Measurements from ENCODE around the gene FBXW9.
A peak's percentile ranks its signal among the peaks of the same experiment; 100 is the strongest.
"Not testable (repeated sequence)": the region's sequence is repeated elsewhere in the genome, so short reads cannot be mapped to it uniquely, and the experiment has no call there.

The FBXW9 gene

GRCh38 chr19:12715102-12715501 is 18.7 kb upstream of the FBXW9 start:
- DNase-seq (ENCODE audit: low spot score), result no peak

DNA sequence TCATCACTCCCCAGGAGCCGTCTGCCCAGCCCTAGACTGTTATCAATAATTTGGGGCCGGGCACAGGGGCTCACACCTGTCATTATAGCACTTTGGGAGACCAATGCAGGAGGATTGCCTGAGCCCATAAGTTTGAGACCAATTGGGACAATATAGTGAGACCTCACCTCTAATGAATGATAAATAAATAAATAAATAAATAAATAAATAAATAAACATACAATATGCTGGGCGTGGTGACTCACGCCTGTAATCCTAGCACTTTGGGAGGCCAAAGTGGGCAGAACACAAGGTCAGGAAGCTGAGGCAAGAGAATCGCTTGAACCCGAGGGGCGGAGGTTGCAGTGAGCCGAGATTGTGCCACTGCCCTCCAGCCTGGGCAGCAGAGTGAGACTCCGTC is 16.9 kb upstream of the FBXW9 start:
- DNase-seq (ENCODE audit: low spot score), result not testable (repeated sequence)

GRCh38 chr19:12712077-12712476 is 15.6 kb upstream of the FBXW9 start:
- DNase-seq (ENCODE audit: low spot score), result not testable (repeated sequence)

GRCh38 chr19:12711187-12711586 is 14.8 kb upstream of the FBXW9 start:
- DNase-seq (ENCODE audit: low spot score), result no peak

DNA sequence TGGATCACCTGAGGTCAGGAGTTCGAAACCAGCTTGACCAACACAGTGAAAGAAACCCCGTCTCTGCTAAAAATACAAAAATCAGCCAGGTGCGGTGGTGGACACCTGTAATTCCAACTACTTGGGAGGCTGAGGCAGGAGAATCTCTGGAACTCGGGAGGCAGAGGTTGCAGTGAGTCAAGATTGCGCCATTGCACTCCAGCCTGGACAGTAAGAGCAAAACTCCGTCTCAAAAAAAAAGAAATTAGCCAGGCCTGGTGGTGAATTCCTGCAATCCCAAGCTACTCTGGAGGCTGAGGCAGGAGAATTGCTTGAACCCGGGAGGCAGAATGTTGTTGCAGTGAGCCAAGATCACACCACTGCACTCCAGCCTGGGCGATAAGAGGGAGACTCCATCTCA is 12.2 kb upstream of the FBXW9 start:
- no peak for DNase-seq (ENCODE audit: low spot score)

- no peak for DNase-seq (ENCODE audit: low spot score)
Measured at GRCh38 chr19:12706332-12706718, 9.9 kb upstream of the FBXW9 start.

- DNase-seq (ENCODE audit: low spot score), result no peak
Measured at GRCh38 chr19:12705654-12706331, 9.4 kb upstream of the FBXW9 start.

DNA sequence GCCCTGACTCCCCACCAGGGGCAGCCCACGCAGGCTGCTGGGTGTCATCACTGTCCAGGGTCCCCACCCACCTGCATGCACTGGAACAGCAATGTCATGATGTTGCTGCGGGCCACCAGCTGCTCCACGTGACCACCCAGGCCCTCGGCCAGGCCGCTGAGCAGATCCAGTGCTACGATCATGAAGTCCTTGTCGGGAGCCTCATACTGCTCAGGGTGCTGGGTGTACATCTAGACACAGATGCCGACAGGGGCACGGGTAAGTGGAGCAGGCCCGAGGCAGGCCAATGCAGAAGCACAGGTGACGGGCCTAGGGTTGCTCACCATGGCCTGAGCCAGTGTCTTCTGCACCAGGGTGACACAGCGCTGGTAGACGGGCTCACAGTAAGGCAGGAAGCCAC is 8.7 kb upstream of the FBXW9 start:
- no peak for DNase-seq (ENCODE audit: low spot score)

GRCh38 chr19:12703046-12703445 is 6.6 kb upstream of the FBXW9 start:
- peak; percentile 73 for DNase-seq (ENCODE audit: low spot score)

DNA sequence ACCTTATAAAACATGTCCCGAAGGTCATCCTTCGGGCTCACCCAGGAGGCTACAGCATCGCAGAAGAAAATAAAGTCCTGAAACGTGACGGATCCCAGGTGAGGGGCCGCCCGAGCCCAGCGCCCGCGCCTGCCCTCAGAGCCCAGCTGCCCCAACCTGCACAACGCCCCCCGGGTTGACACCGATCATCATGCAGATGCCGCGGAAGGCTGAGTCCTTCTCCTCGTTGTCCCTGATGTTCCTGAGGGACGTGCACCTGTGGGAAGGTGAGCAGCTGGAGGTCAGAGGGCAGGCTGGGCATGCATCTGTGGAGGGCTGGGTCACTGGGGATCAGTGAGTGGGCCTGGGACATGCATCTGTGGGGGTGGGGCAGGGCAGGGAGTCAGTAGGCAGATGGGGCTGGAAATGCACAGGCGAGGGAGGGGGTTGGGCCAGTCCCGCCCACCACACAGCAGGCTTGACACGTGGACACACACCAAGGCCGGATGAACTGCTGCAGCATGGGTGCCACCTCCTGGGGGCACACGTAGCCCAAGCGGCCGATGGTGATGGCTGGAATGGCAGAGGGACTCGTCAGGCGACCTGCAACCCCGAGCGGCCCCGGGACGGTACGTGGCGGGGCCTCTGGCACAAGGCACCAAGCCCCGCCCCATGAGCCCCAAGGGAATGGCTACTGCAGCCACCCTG is 5.3 kb upstream of the FBXW9 start:
- DNase-seq (ENCODE audit: low spot score), result no peak

- no peak for DNase-seq (ENCODE audit: low spot score)
Measured at GRCh38 chr19:12698138-12698537, 1.7 kb upstream of the FBXW9 start.

DNA sequence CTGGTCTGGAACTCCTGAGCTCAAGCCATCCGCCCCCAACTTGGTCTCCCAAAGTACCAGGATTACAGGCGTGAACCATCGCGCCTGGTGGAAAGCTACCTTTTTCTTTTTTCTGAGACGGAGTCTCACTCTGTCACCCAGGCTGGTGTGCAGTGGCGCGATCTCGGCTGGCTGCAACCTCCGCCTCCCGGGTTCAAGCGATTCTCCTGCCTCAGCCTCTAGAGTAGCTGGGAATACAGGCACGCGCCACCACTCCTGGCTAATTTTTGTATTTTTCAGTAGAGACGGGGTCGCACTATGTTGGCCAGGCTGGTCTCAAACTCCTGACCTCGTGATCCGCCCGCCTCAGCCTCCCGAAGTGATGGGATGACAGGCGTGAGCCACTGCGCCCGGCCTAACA is 994 bp upstream of the FBXW9 start:
- not testable (repeated sequence) for DNase-seq (ENCODE audit: low spot score)

DNA sequence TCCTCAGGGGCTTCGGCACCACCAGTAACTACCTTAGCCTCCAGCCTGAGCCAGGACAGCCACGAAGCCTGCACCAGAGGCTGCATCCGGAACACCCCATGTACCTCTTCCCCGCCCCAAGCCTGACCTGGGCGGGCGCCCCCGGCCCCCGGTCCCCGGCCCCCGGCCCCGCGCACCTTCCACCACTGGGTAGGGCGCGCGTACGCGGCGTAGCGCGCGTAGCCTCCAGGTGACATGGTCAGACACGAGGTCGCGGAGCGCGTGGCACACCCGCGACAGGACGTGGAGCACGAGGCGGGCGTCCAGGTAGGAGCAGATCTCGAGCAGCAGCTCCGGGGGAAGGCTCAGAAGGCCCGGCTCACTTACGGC is 450 bp downstream of the FBXW9 start:
- no peak for DNase-seq (ENCODE audit: low spot score)

GRCh38 chr19:12695514-12695913 is 917 bp downstream of the FBXW9 start:
- no peak for DNase-seq (ENCODE audit: low spot score)

GRCh38 chr19:12695096-12695495 is 1.3 kb downstream of the FBXW9 start:
- DNase-seq (ENCODE audit: low spot score), result no peak

- no peak for DNase-seq (ENCODE audit: low spot score)
Measured at GRCh38 chr19:12694641-12695040, 1.8 kb downstream of the FBXW9 start.

DNA sequence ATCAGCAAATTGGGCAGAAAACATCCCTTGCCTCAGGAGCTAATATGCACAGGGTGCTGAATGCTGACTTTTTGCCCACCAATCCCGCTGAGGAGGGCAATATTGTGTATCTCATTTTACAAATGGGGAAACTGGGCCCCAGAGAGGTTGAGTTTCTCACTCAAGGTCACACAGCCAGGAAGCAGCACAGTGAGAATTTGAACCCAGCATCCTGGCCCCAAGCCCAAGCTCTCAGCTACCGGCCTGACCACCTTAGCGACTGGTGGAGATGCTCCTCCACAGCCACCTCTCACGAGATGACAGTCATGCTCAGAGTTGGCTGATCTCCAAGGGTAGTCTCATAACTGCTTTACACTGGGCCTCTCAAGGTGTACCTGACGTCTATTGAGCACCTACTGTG is 3.5 kb downstream of the FBXW9 start:
- DNase-seq (ENCODE audit: low spot score), result no peak

- no peak for DNase-seq (ENCODE audit: low spot score)
Measured at GRCh38 chr19:12689581-12690216, 6.7 kb downstream of the FBXW9 start.

DNA sequence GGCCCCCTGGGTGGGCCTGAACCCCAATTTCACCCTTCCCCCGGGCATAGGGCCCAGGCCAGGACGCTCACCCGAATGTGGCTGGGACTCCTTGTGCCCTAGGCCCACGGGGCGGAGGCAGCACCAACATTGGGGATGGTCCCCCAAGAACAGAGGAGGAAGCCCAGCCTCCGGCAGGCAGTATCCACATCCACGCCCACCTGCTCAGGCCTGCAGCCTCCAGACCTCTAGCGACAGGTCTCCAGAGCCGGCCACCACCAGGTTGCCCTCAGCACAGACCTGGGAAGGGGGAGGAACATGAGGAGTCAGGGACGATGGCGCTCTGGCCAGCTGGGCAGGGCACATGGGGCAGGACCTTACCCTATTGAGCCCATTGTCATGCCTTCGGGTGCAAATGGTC is 7.4 kb downstream of the FBXW9 start:
- no peak for DNase-seq (ENCODE audit: low spot score)

DNA sequence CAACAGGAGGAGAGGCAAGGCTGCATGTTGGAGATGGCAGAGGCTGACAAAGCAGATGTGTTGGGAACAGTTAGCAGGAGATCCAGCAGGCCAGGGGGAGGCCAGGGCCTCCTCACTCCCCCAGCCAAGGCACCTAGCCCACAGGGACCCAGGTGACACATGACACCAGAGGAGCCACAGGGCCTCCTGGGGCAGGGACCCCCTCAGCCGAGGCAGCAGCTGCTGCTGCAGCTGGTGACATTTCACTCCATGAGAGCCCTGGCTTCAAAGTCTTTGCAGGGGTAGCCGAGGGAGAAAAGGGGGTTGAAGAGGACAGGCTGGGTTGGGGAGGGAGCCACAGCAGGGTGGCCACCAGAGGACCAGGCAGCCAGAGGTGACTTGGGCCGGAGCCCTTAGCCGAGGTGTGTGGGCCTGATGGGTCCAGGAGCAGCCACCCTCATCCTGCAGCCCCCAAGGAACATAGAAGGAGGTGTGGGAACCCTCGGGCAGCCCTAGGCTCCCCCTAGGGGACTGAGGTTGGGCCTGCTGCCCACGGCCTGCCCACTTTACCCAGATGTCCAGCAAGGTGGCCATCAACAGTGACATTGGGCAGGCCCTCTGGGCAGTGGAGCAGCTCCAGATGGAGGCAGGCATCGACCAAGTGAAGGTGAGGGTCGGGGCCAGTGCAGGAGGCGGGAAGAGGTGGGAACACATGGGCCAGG is 8.8 kb downstream of the FBXW9 start, which contains the start of gene GNG14:
Gene GNG14, plus strand, starts transcription at position 503 of the 701 bp plus-strand sequence. Its CDS starts 51 bp downstream, at position 554.
- DNase-seq (ENCODE audit: low spot score), result no peak

DNA sequence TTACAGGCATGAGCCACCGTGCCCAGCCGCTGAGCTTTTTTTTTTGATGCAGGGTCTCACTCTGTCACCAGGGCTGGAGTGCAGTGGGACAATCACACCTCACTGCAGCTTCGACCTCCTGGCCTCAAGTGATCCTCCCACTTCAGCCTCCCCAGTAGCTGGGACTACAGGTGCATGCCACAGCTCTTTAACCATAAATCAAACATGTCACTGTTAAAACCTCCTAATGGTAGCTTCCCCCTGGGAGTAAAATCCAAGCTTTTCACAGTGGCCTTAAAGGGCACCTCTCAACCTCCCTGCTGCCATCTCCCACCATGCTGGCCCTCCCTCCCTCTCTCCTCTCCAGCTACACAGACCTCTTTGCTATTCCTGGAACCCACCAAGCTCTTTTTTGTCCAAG is 10.6 kb downstream of the FBXW9 start:
- no peak for DNase-seq (ENCODE audit: low spot score)

- peak; percentile 97 for DNase-seq (ENCODE audit: low spot score)
Measured at GRCh38 chr19:12681074-12681987, 15.1 kb downstream of the FBXW9 start, which contains the start of gene DHPS. TSS of gene DHPS (minus strand) at chr19:12681880. CDS start at chr19:12681766, 114 bp downstream.

All from cerebellar cortex (tissue), 1 donor.